Measurements from ENCODE around the gene DPP6. TPM values are rescaled to one million over a fixed set of nuclear protein-coding genes. Genes with fewer than 3 reads are reported as not detected.

The DPP6 gene
- total RNA-seq, 8 experiments from 2014 or later: 0.07 to 21.1 (median 1.7) TPM

GRCh38 chr7:154388412-154388811 lies 336.2 kb downstream of the DPP6 start:
- no peak overlapping the region for H3K4me3 ChIP-seq
- no peak for ATAC-seq (replicated peaks in 6 of 8)
- in situ Hi-C loops (cut with MboI; ENCODE audit: low pct_unique_long_range_greater_than_20kb in 2 of 9, low sequenced_read_pairs in 9 of 9, unreplicated experiment in 9 of 9): no loop called here
- no peaks in the 10 kb centered on the region for H3K4me1 ChIP-seq (replicated peaks in 1 of 2)
- H3K27ac ChIP-seq: no peak overlapping the region
- whole genome bisulfite sequencing, 10 experiments: 0 to 100% (median 34%) methylated on average over 1 to 3 of the region's 4 CpGs; no CpG with 5 or more reads in 4 of the 10 experiments

GRCh38 chr7:154388999-154389398 lies 336.8 kb downstream of the DPP6 start:
- no peak for ATAC-seq (replicated peaks in 6 of 8)
- in situ Hi-C loops (cut with MboI; ENCODE audit: low pct_unique_long_range_greater_than_20kb in 2 of 9, low sequenced_read_pairs in 9 of 9, unreplicated experiment in 9 of 9): no loop called here
- 3 to 76% (median 52%) methylated on average over 2 to 10 of the region's 10 CpGs for WGBS, 10 experiments

GRCh38 chr7:154390961-154391360 lies 338.8 kb downstream of the DPP6 start:
- no peak for ATAC-seq (replicated peaks in 6 of 8)
- in situ Hi-C loops (cut with MboI; ENCODE audit: low pct_unique_long_range_greater_than_20kb in 2 of 9, low sequenced_read_pairs in 9 of 9, unreplicated experiment in 9 of 9): no loop called here
- H3K4me3 ChIP-seq: no peak overlapping the region

More at GRCh38 chr7:154388999-154389398, 336.8 kb downstream of the DPP6 start:
- Histone ChIP-seq H3K27ac (no peak overlapping the region), H3K4me1 (replicated peaks in 1 of 2) (no peaks in the 10 kb centered on the region), H3K4me3 (no peak overlapping the region)

GRCh38 chr7:154394804-154395203 lies 342.6 kb downstream of the DPP6 start:
- ATAC-seq (replicated peaks in 6 of 8): no peak
- H3K4me1 ChIP-seq (replicated peaks in 1 of 2): no peaks in the 10 kb centered on the region
- in situ Hi-C loops (cut with MboI; ENCODE audit: low pct_unique_long_range_greater_than_20kb in 2 of 9, low sequenced_read_pairs in 9 of 9, unreplicated experiment in 9 of 9): no loop called here
- no peak overlapping the region for H3K4me3 ChIP-seq
- H3K27ac ChIP-seq: no peak overlapping the region
- WGBS, 10 experiments: 29 to 100% (median 45%) methylated on average over 1 to 2 of the region's 2 CpGs; no CpG with 5 or more reads in 4 of the 10 experiments

More at GRCh38 chr7:154390961-154391360, 338.8 kb downstream of the DPP6 start:
- no peak overlapping the region for H3K27ac ChIP-seq
- no peaks in the 10 kb centered on the region for H3K4me1 ChIP-seq (replicated peaks in 1 of 2)
- 45 to 100% (median 95%) methylated on average over 3 to 15 of the region's 17 CpGs; no CpG with 5 or more reads in 3 of the 10 experiments for WGBS, 10 experiments

GRCh38 chr7:154406312-154406711 lies 354.1 kb downstream of the DPP6 start:
- H3K4me3 ChIP-seq: no peak overlapping the region
- 20 to 76% (median 65%) methylated on average over 1 to 5 of the region's 8 CpGs; no CpG with 5 or more reads in 5 of the 10 experiments for WGBS, 10 experiments
- no peaks in the 10 kb centered on the region for H3K4me1 ChIP-seq (replicated peaks in 1 of 2)
- ATAC-seq (replicated peaks in 6 of 8): no peak
- no peak overlapping the region for H3K27ac ChIP-seq
- in situ Hi-C loops (cut with MboI; ENCODE audit: low pct_unique_long_range_greater_than_20kb in 2 of 9, low sequenced_read_pairs in 9 of 9, unreplicated experiment in 9 of 9): no loop called here

GRCh38 chr7:154409703-154410311 lies 357.6 kb downstream of the DPP6 start:
- in situ Hi-C loops (cut with MboI; ENCODE audit: low pct_unique_long_range_greater_than_20kb in 2 of 9, low sequenced_read_pairs in 9 of 9, unreplicated experiment in 9 of 9): no loop called here
- H3K4me3 ChIP-seq: no peak overlapping the region
- 0 to 59% (median 22%) methylated on average over 1 to 5 of the region's 5 CpGs for whole genome bisulfite sequencing, 10 experiments
- no peak overlapping the region for H3K27ac ChIP-seq
- no peaks in the 10 kb centered on the region for H3K4me1 ChIP-seq (replicated peaks in 1 of 2)
- no peak for ATAC-seq (replicated peaks in 6 of 8)

- WGBS, 10 experiments: 25 to 100% (median 56%) methylated on average over 1 to 2 of the region's 2 CpGs; no CpG with 5 or more reads in 4 of the 10 experiments
Measured at GRCh38 chr7:154412105-154412504, 359.9 kb downstream of the DPP6 start.

GRCh38 chr7:154415709-154416399 lies 363.7 kb downstream of the DPP6 start:
- Histone ChIP-seq H3K4me1 (replicated peaks in 1 of 2) (no peaks in the 10 kb centered on the region), H3K4me3 (no peak overlapping the region), H3K27ac (no peak overlapping the region)
- in situ Hi-C loops (cut with MboI; ENCODE audit: low pct_unique_long_range_greater_than_20kb in 2 of 9, low sequenced_read_pairs in 9 of 9, unreplicated experiment in 9 of 9): no loop called here
- peak in 3 of 8 experiments; percentile 77 to 96 (median 79) for ATAC-seq (replicated peaks in 6 of 8)
- WGBS, 10 experiments: 5 to 88% (median 46%) methylated on average over 1 to 6 of the region's 6 CpGs

More at GRCh38 chr7:154412105-154412504, 359.9 kb downstream of the DPP6 start:
- in situ Hi-C loops (cut with MboI; ENCODE audit: low pct_unique_long_range_greater_than_20kb in 2 of 9, low sequenced_read_pairs in 9 of 9, unreplicated experiment in 9 of 9): no loop called here
- Histone ChIP-seq H3K4me3 (no peak overlapping the region), H3K27ac (no peak overlapping the region), H3K4me1 (replicated peaks in 1 of 2) (no peaks in the 10 kb centered on the region)
- ATAC-seq (replicated peaks in 6 of 8): no peak

- Histone ChIP-seq H3K27ac (no peak overlapping the region), H3K4me3 (no peak overlapping the region), H3K4me1 (replicated peaks in 1 of 2) (no peaks in the 10 kb centered on the region)
- no peak for ATAC-seq (replicated peaks in 6 of 8)
- WGBS, 10 experiments: 0 to 48% (median 12%) methylated on average over 2 to 6 of the region's 6 CpGs
- in situ Hi-C loops (cut with MboI; ENCODE audit: low pct_unique_long_range_greater_than_20kb in 2 of 9, low sequenced_read_pairs in 9 of 9, unreplicated experiment in 9 of 9): no loop called here
Measured at GRCh38 chr7:154416714-154417113, 364.5 kb downstream of the DPP6 start.

- Histone ChIP-seq H3K27ac (no peak overlapping the region), H3K4me3 (no peak overlapping the region), H3K4me1 (replicated peaks in 1 of 2) (no peaks in the 10 kb centered on the region)
- in situ Hi-C loops (cut with MboI; ENCODE audit: low pct_unique_long_range_greater_than_20kb in 2 of 9, low sequenced_read_pairs in 9 of 9, unreplicated experiment in 9 of 9): no loop called here
- ATAC-seq (replicated peaks in 6 of 8): no peak
- 0 to 100% (median 60%) methylated on average over 1 to 8 of the region's 10 CpGs; no CpG with 5 or more reads in 1 of the 10 experiments for WGBS, 10 experiments
Measured at GRCh38 chr7:154419344-154419743, 367.1 kb downstream of the DPP6 start.

- H3K4me1 ChIP-seq (replicated peaks in 1 of 2): no peaks in the 10 kb centered on the region
- H3K4me3 ChIP-seq: no peak overlapping the region
- ATAC-seq (replicated peaks in 6 of 8): no peak
- 0 to 71% (median 43%) methylated on average over 1 to 4 of the region's 4 CpGs; no CpG with 5 or more reads in 1 of the 10 experiments for WGBS, 10 experiments
- in situ Hi-C loops (cut with MboI; ENCODE audit: low pct_unique_long_range_greater_than_20kb in 2 of 9, low sequenced_read_pairs in 9 of 9, unreplicated experiment in 9 of 9): no loop called here
- H3K27ac ChIP-seq: no peak overlapping the region
Measured at GRCh38 chr7:154423231-154423630, 371.0 kb downstream of the DPP6 start.

- WGBS, 10 experiments: 7 to 68% (median 30%) methylated on average over 1 to 8 of the region's 8 CpGs; no CpG with 5 or more reads in 1 of the 10 experiments
- Histone ChIP-seq H3K4me3 (no peak overlapping the region), H3K4me1 (replicated peaks in 1 of 2) (no peaks in the 10 kb centered on the region), H3K27ac (no peak overlapping the region)
- in situ Hi-C loops (cut with MboI; ENCODE audit: low pct_unique_long_range_greater_than_20kb in 2 of 9, low sequenced_read_pairs in 9 of 9, unreplicated experiment in 9 of 9): no loop called here
- ATAC-seq (replicated peaks in 6 of 8): no peak
Measured at GRCh38 chr7:154424350-154424749, 372.2 kb downstream of the DPP6 start.

GRCh38 chr7:154425271-154425670 lies 373.1 kb downstream of the DPP6 start:
- in situ Hi-C loops (cut with MboI; ENCODE audit: low pct_unique_long_range_greater_than_20kb in 2 of 9, low sequenced_read_pairs in 9 of 9, unreplicated experiment in 9 of 9): no loop called here
- H3K4me3 ChIP-seq: no peak overlapping the region
- 0 to 86% (median 23%) methylated on average over 1 to 2 of the region's 2 CpGs; no CpG with 5 or more reads in 4 of the 10 experiments for WGBS, 10 experiments
- ATAC-seq (replicated peaks in 6 of 8): peak in 1 of 8 experiments; percentile 38
- no peak overlapping the region for H3K27ac ChIP-seq
- no peaks in the 10 kb centered on the region for H3K4me1 ChIP-seq (replicated peaks in 1 of 2)

Measured in motor neuron (in vitro differentiated cells).